Muscle of arm (tissue), 12 donors: ENCODE data around the gene ARMC3. TPM values are rescaled to one million over a fixed set of nuclear protein-coding genes. Genes with fewer than 3 reads are reported as not detected.

Source experiments
- DNase-seq: peaks from one replicate; pipeline ENCODE4 v3.0.0-alpha.2; 2013
- polyA plus RNA-seq, 12 donors: library from polyadenylated mRNA; unstranded; fragments of 120-200 nt; gene quantifications; one replicate each; pipeline ENCODE4 v1.2.1, GENCODE V29; 2013; ENCODE audit not compliant: insufficient read length in 12 of 12

Gene ARMC3
- polyA plus RNA-seq, 12 donors: 0.19 to 0.37 (median 0.29) TPM; not detected in 9

- DNase-seq: no peak
Measured at GRCh38 chr10:22992621-22993020, 64.8 kb downstream of the ARMC3 start.

- DNase-seq: no peak
Measured at GRCh38 chr10:22993314-22993713, 65.5 kb downstream of the ARMC3 start.

GRCh38 chr10:22997096-22997495, 69.2 kb downstream of the ARMC3 start:
- DNase-seq: no peak

- no peak for DNase-seq
Measured at GRCh38 chr10:22998091-22998490, 70.2 kb downstream of the ARMC3 start.

- no peak for DNase-seq
Measured at GRCh38 chr10:22999942-23000341, 72.1 kb downstream of the ARMC3 start.

GRCh38 chr10:23001901-23002516, 74.2 kb downstream of the ARMC3 start:
- peak; percentile 9 for DNase-seq

GRCh38 chr10:23005150-23005549, 77.3 kb downstream of the ARMC3 start:
- DNase-seq: no peak

GRCh38 chr10:23013581-23014335, 85.9 kb downstream of the ARMC3 start:
- DNase-seq: no peak

GRCh38 chr10:23015021-23015707, 87.3 kb downstream of the ARMC3 start:
- DNase-seq: no peak

- no peak for DNase-seq
Measured at GRCh38 chr10:23016636-23017035, 88.8 kb downstream of the ARMC3 start.

- no peak for DNase-seq
Measured at GRCh38 chr10:23019633-23020032, 91.8 kb downstream of the ARMC3 start.

- DNase-seq: no peak
Measured at GRCh38 chr10:23021430-23021829, 93.6 kb downstream of the ARMC3 start.

GRCh38 chr10:23024002-23024401, 96.1 kb downstream of the ARMC3 start:
- DNase-seq: no peak

GRCh38 chr10:23031318-23031717, 103.5 kb downstream of the ARMC3 start:
- DNase-seq: no peak

GRCh38 chr10:23034790-23035189, 106.9 kb downstream of the ARMC3 start:
- DNase-seq: no peak

- DNase-seq: no peak
Measured at GRCh38 chr10:23035569-23035968, 107.7 kb downstream of the ARMC3 start.

GRCh38 chr10:23037152-23037551, 109.3 kb downstream of the ARMC3 start:
- DNase-seq: no peak

GRCh38 chr10:23037561-23037960, 109.7 kb downstream of the ARMC3 start:
- no peak for DNase-seq

- DNase-seq: no peak
Measured at GRCh38 chr10:23038172-23038571, 110.3 kb downstream of the ARMC3 start.

- no peak for DNase-seq
Measured at GRCh38 chr10:23040002-23040401, 112.1 kb downstream of the ARMC3 start.

GRCh38 chr10:23046027-23046426, 118.2 kb downstream of the ARMC3 start:
- no peak for DNase-seq

- DNase-seq: no peak
Measured at GRCh38 chr10:23047201-23048050, 119.6 kb downstream of the ARMC3 start.
